Mesenchymal stem cell (in vitro differentiated cells and primary cell): ENCODE results near the gene PPP4R3C.

Experiments
- DNase-seq: peaks from one replicate; pipeline ENCODE4 v3.0.0-alpha.2; 2013
- H2AFZ ChIP-seq: one replicate; pipeline ENCODE4 v1.6.1; 2013; ENCODE audit warnings: low read depth, mild to moderate bottlenecking, control low read depth, inconsistent platforms, low read length, moderate library complexity
- H2AK5ac ChIP-seq: 2 replicates; pipeline ENCODE4 v1.6.1; 2013; ENCODE audit warnings: low read length, moderate library complexity, mild to moderate bottlenecking, inconsistent platforms; ENCODE audit not compliant: severe bottlenecking
- H2BK120ac ChIP-seq: one replicate; pipeline ENCODE4 v1.6.1; 2013; ENCODE audit warnings: low read depth, mild to moderate bottlenecking, inconsistent platforms, low read length, moderate library complexity
- H2BK12ac ChIP-seq, 2 experiments: one replicate each; pipeline ENCODE4 v1.6.1; 2013; ENCODE audit warnings: inconsistent platforms in 2 of 2, low read length in 2 of 2, mild to moderate bottlenecking in 2 of 2, moderate library complexity in 2 of 2, control low read depth in 1 of 2
- H2BK15ac ChIP-seq: one replicate; pipeline ENCODE4 v1.6.1; 2013; ENCODE audit warnings: mild to moderate bottlenecking, low read depth, inconsistent platforms; ENCODE audit not compliant: poor library complexity, severe bottlenecking
- H2BK5ac ChIP-seq: 2 replicates; pipeline ENCODE4 v1.6.1; 2013; ENCODE audit warnings: low read depth, mild to moderate bottlenecking, low read length, control low read depth, inconsistent platforms; ENCODE audit not compliant: poor library complexity, severe bottlenecking
- H3K14ac ChIP-seq, 2 experiments: one replicate each; pipeline ENCODE4 v1.6.1; 2013; ENCODE audit warnings: inconsistent platforms in 2 of 2, low read length in 2 of 2, control low read depth in 1 of 2, mild to moderate bottlenecking in 1 of 2, moderate library complexity in 1 of 2
- H3K18ac ChIP-seq, 2 experiments: one replicate each; pipeline ENCODE4 v1.6.1; 2013; ENCODE audit warnings: inconsistent platforms in 2 of 2, low read length in 2 of 2, control low read depth in 1 of 2, low read depth in 1 of 2, mild to moderate bottlenecking in 1 of 2
- H3K23ac ChIP-seq, 2 experiments: one replicate each; pipeline ENCODE4 v1.6.1; 2013; ENCODE audit warnings: inconsistent platforms in 2 of 2, low read length in 2 of 2, mild to moderate bottlenecking in 2 of 2, moderate library complexity in 2 of 2, control low read depth in 1 of 2
- H3K27ac ChIP-seq: 2 replicates; pipeline ENCODE4 v1.5.1; 2013; ENCODE audit warnings: mild to moderate bottlenecking, moderate library complexity, low read length, control low read depth, inconsistent platforms; ENCODE audit not compliant: poor library complexity, severe bottlenecking
- H3K27me3 ChIP-seq, 2 experiments: 2 replicates each; pipeline versions ENCODE4 v1.6.1 to v1.7.0; 2013; ENCODE audit warnings: low read length in 2 of 2, mild to moderate bottlenecking in 2 of 2, moderate library complexity in 2 of 2, control low read depth in 1 of 2, inconsistent platforms in 1 of 2; ENCODE audit not compliant: control insufficient read depth in 1 of 2, insufficient read depth in 1 of 2
- H3K36me3 ChIP-seq, 2 experiments: 2 replicates each; pipeline versions ENCODE4 v1.6.1 to v1.7.0; 2013; ENCODE audit warnings: low read length in 2 of 2, control low read depth in 1 of 2, inconsistent platforms in 1 of 2, low read depth in 1 of 2, mild to moderate bottlenecking in 1 of 2; ENCODE audit not compliant: insufficient read depth in 2 of 2, control insufficient read depth in 1 of 2
- H3K4ac ChIP-seq, 2 experiments: one replicate each; pipeline ENCODE4 v1.6.1; 2013; ENCODE audit warnings: inconsistent platforms in 2 of 2, low read length in 2 of 2, mild to moderate bottlenecking in 2 of 2, moderate library complexity in 2 of 2, control low read depth in 1 of 2, low read depth in 1 of 2
- H3K4me1 ChIP-seq: 2 replicates; pipeline ENCODE4 v1.6.1; 2013; ENCODE audit warnings: low read depth, low read length, control low read depth; ENCODE audit not compliant: control insufficient read depth, insufficient read depth
- H3K4me2 ChIP-seq: 2 replicates; pipeline ENCODE4 v1.6.1; 2013; ENCODE audit warnings: low read length, mild to moderate bottlenecking, inconsistent platforms; ENCODE audit not compliant: poor library complexity, severe bottlenecking
- H3K4me3 ChIP-seq, 2 experiments: 2 replicates each; pipeline versions ENCODE4 v1.5.1 to v1.7.0; 2013; ENCODE audit warnings: low read length in 2 of 2, mild to moderate bottlenecking in 2 of 2, control low read depth in 1 of 2, low read depth in 1 of 2; ENCODE audit not compliant: insufficient read depth in 1 of 2
- H3K79me1 ChIP-seq: replicated peaks from 2 replicates; pipeline ENCODE4 v1.6.1; 2013; ENCODE audit warnings: mild to moderate bottlenecking, control low read depth, low read length, inconsistent platforms; ENCODE audit not compliant: poor library complexity, severe bottlenecking
- H3K9ac ChIP-seq: 2 replicates; pipeline ENCODE4 v1.7.0; 2013; ENCODE audit warnings: mild to moderate bottlenecking, low read length, moderate library complexity
- H3K9me3 ChIP-seq: 2 replicates; pipeline ENCODE4 v1.7.0; 2013; ENCODE audit warnings: mild to moderate bottlenecking, low read length; ENCODE audit not compliant: control insufficient read depth
- H4K8ac ChIP-seq: one replicate; pipeline ENCODE4 v1.6.1; 2013; ENCODE audit warnings: inconsistent platforms, mild to moderate bottlenecking, low read length, moderate library complexity
- H4K91ac ChIP-seq: one replicate; pipeline ENCODE4 v1.6.1; 2013; ENCODE audit warnings: mild to moderate bottlenecking, low read length, inconsistent platforms
- WGBS: methylation state at CpG from one replicate; pipeline ENCODE4 v1.1.7; 2013; ENCODE audit warnings: mixed read lengths; 5-methylcytosine and 5-hydroxymethylcytosine counted together

Gene PPP4R3C

GRCh38 chrX:27438937-27439336 is 24.2 kb downstream of the PPP4R3C start:
- H2BK5ac ChIP-seq = no peak overlapping the region
- H3K18ac ChIP-seq = no peak overlapping the region
- WGBS = 82% methylated on average over 3 of the region's 3 CpGs

GRCh38 chrX:27435031-27435430 is 28.1 kb downstream of the PPP4R3C start:
- Histone ChIP-seq H3K9ac (no peak overlapping the region), H3K4me2 (no peak overlapping the region), H3K4me3 (no peak overlapping the region), H3K27me3 (no peaks in the 10 kb centered on the region), H3K14ac (no peak overlapping the region), H3K79me1 (no peaks in the 10 kb centered on the region), H3K4me1 (no peaks in the 10 kb centered on the region), H3K9me3 (no peaks in the 10 kb centered on the region), H4K8ac (no peak overlapping the region), H2AK5ac (no peak overlapping the region), H2AFZ (no peak overlapping the region), H2BK15ac (no peak overlapping the region), H2BK5ac (no peak overlapping the region), H3K23ac (no peak overlapping the region), H2BK120ac (no peak overlapping the region), H3K27ac (no peak overlapping the region), H2BK12ac (no peak overlapping the region), H3K18ac (no peak overlapping the region), H4K91ac (no peak overlapping the region), H3K4ac (no peak overlapping the region), H3K36me3 (no peaks in the 10 kb centered on the region)
- DNase-seq = no peak

More at GRCh38 chrX:27438937-27439336, 24.2 kb downstream of the PPP4R3C start:
- Histone ChIP-seq H3K4me2 (no peak overlapping the region), H4K8ac (no peak overlapping the region), H3K79me1 (no peaks in the 10 kb centered on the region), H3K4me1 (peaks cover 3% of the 10 kb centered on the region), H2BK15ac (no peak overlapping the region), H3K23ac (no peak overlapping the region), H3K27me3 (no peaks in the 10 kb centered on the region), H2AK5ac (no peak overlapping the region), H3K4me3 (no peak overlapping the region), H3K9ac (no peak overlapping the region), H3K27ac (no peak overlapping the region), H3K4ac (no peak overlapping the region), H3K36me3 (no peaks in the 10 kb centered on the region), H2BK12ac (no peak overlapping the region), H4K91ac (no peak overlapping the region), H2AFZ (no peak overlapping the region), H2BK120ac (no peak overlapping the region), H3K9me3 (no peaks in the 10 kb centered on the region), H3K14ac (no peak overlapping the region)
- no peak for DNase-seq
